DND-41 (cell line): ENCODE results near the gene SIRT4.

Experiments used
- EZH2 ChIP-seq: IDR thresholded peaks from 3 replicates; pipeline ENCODE4 v1.6.1; 2012; ENCODE audit warnings: borderline replicate concordance, low read depth, mild to moderate bottlenecking, moderate library complexity, low read length, inconsistent platforms; ENCODE audit not compliant: severe bottlenecking
- TF ChIP-seq, protein P1 (sequence below): IDR thresholded peaks from 2 replicates; pipeline ENCODE4 v1.5.1; 2012; ENCODE audit warnings: borderline replicate concordance, low read length, moderate library complexity, mild to moderate bottlenecking; ENCODE audit not compliant: poor library complexity, severe bottlenecking; ENCODE audit errors: extremely low read depth

DNA sequence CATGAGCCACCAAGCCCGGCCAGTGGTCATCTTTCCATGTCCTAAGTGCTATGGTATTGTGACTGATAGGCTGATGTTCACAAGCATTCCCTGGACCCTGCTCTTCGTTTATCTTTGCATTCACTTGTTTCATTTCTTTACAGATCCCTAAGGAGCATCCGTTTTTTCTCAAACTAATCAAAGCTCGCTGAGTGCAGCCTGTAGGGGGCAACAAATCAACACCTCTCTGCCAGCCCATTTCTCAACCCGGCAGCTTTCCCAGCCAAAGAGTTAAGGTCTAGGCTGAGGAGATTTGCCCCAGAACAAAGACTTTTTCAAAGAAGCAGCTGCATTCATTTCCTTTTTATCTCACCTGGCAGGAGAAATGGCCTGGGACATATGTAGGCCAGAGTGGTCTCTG, 12.1 kb downstream of the SIRT4 start:
- no peak for TF ChIP-seq EZH2
- TF ChIP-seq, protein P1, sequence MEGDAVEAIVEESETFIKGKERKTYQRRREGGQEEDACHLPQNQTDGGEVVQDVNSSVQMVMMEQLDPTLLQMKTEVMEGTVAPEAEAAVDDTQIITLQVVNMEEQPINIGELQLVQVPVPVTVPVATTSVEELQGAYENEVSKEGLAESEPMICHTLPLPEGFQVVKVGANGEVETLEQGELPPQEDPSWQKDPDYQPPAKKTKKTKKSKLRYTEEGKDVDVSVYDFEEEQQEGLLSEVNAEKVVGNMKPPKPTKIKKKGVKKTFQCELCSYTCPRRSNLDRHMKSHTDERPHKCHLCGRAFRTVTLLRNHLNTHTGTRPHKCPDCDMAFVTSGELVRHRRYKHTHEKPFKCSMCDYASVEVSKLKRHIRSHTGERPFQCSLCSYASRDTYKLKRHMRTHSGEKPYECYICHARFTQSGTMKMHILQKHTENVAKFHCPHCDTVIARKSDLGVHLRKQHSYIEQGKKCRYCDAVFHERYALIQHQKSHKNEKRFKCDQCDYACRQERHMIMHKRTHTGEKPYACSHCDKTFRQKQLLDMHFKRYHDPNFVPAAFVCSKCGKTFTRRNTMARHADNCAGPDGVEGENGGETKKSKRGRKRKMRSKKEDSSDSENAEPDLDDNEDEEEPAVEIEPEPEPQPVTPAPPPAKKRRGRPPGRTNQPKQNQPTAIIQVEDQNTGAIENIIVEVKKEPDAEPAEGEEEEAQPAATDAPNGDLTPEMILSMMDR = peak; percentile 49
